HEK293 (cell line): ENCODE measurements around the gene BEND7.

ENCODE experiments used
- CTCF ChIA-PET: fragments of 350-600 bp; formaldehyde crosslinking; extraction: SDS; loops from one replicate; lab custom pipeline; 2021; ENCODE audit warnings: antibody characterized with exemption; lab: Yijun Ruan, JAX
- POLR2A ChIA-PET: fragments of 300-600 bp; formaldehyde crosslinking; extraction: SDS; loops from one replicate; lab custom pipeline; 2020; ENCODE audit warnings: antibody characterized with exemption, inconsistent platforms; lab: Yijun Ruan, JAX
- H3K27ac ChIP-seq: fragments of 200-500 bp; sonication (Bioruptor generic); 2 replicates; pipeline ENCODE4 v1.5.1; 2014; ENCODE audit warnings: low read depth, low read length, control low read depth, inconsistent platforms; ENCODE audit errors: extremely low read depth
- H3K36me3 ChIP-seq, 2 experiments: fragments of 200-500 bp in 1 of 2; sonication (Bioruptor generic) in 1 of 2; 1 replicate in 1 of 2; 2 replicates in 1 of 2; pipeline ENCODE4 v1.5.1; 2014 to 2017; ENCODE audit warnings: inconsistent platforms in 2 of 2, low read length in 2 of 2; ENCODE audit not compliant: control insufficient read depth in 2 of 2, insufficient read depth in 1 of 2
- H3K4me1 ChIP-seq: fragments of 200-500 bp; sonication (Bioruptor generic); 2 replicates; pipeline ENCODE4 v1.5.1; 2014; ENCODE audit warnings: mild to moderate bottlenecking, low read length, inconsistent platforms; ENCODE audit not compliant: control insufficient read depth, insufficient read depth
- H3K4me3 ChIP-seq: 2 replicates; pipeline ENCODE4 v1.5.1; 2011; ENCODE audit warnings: low read depth, mild to moderate bottlenecking, control low read depth, low read length, moderate library complexity
- H3K9me3 ChIP-seq: fragments of 200-500 bp; sonication (Bioruptor generic); 2 replicates; pipeline ENCODE4 v1.5.1; 2014; ENCODE audit warnings: low read depth, low read length, inconsistent platforms; ENCODE audit not compliant: control insufficient read depth, insufficient read depth
- BCL11A ChIP-seq: fragments of 450-650 bp; formaldehyde crosslinking; IDR thresholded peaks from 2 replicates; pipeline ENCODE4 v1.5.1; 2016; ENCODE audit warnings: low read depth, missing biosample characterization, missing genetic modification characterization
- MEIS1 ChIP-seq: sonication (generic); formaldehyde crosslinking; IDR thresholded peaks from 2 replicates; pipeline ENCODE4 v1.8.1; 2022; ENCODE audit warnings: missing genetic modification reagents, mild to moderate bottlenecking, borderline replicate concordance
- RBAK ChIP-seq: fragments of 450-650 bp; formaldehyde crosslinking; IDR thresholded peaks from 2 replicates; pipeline ENCODE4 v1.5.1; 2016; ENCODE audit warnings: missing biosample characterization, missing genetic modification characterization
- SP3 ChIP-seq: fragments of 450-650 bp; formaldehyde crosslinking; IDR thresholded peaks from 2 replicates; pipeline ENCODE4 v1.5.1; 2016; ENCODE audit warnings: missing biosample characterization, missing genetic modification characterization
- ZFHX2 ChIP-seq: fragments of 450-650 bp; formaldehyde crosslinking; conservative IDR thresholded peaks from 2 replicates; pipeline ENCODE4 v1.5.1; 2016; ENCODE audit warnings: missing biosample characterization, missing genetic modification characterization
- ZNF169 ChIP-seq: fragments of 450-650 bp; formaldehyde crosslinking; IDR thresholded peaks from 2 replicates; pipeline ENCODE4 v1.5.1; 2016; ENCODE audit warnings: missing biosample characterization, missing genetic modification characterization
- ZNF239 ChIP-seq: fragments of 450-650 bp; formaldehyde crosslinking; IDR thresholded peaks from 2 replicates; pipeline ENCODE4 v1.5.1; 2016; ENCODE audit warnings: missing biosample characterization, missing genetic modification characterization
- ZNF335 ChIP-seq: fragments of 450-650 bp; formaldehyde crosslinking; conservative IDR thresholded peaks from 2 replicates; pipeline ENCODE4 v1.5.1; 2016; ENCODE audit warnings: missing biosample characterization, missing genetic modification characterization
- ZNF341 ChIP-seq: fragments of 450-650 bp; formaldehyde crosslinking; IDR thresholded peaks from 2 replicates; pipeline ENCODE4; 2016; ENCODE audit warnings: low read depth, missing biosample characterization, missing genetic modification characterization
- ZNF37A ChIP-seq: fragments of 450-650 bp; IDR thresholded peaks from 2 replicates; pipeline ENCODE4 v1.5.1; 2018; ENCODE audit warnings: missing biosample characterization, missing genetic modification characterization
- ZNF48 ChIP-seq: fragments of 450-650 bp; formaldehyde crosslinking; IDR thresholded peaks from 2 replicates; pipeline ENCODE4 v1.5.1; 2016; ENCODE audit warnings: missing biosample characterization, missing genetic modification characterization
- ZNF548 ChIP-seq: fragments of 450-650 bp; formaldehyde crosslinking; IDR thresholded peaks from 2 replicates; pipeline ENCODE4 v1.5.1; 2016; ENCODE audit warnings: missing biosample characterization, missing genetic modification characterization
- ZNF585B ChIP-seq: fragments of 450-650 bp; formaldehyde crosslinking; IDR thresholded peaks from 2 replicates; pipeline ENCODE4 v1.5.1; 2016; ENCODE audit warnings: missing biosample characterization, missing genetic modification characterization
- ZNF677 ChIP-seq: fragments of 450-650 bp; IDR thresholded peaks from 2 replicates; pipeline ENCODE4 v1.5.0; 2018; ENCODE audit warnings: missing biosample characterization, mild to moderate bottlenecking, missing genetic modification characterization, moderate library complexity
- ZSCAN16 ChIP-seq: fragments of 450-650 bp; formaldehyde crosslinking; IDR thresholded peaks from 2 replicates; pipeline ENCODE4 v1.5.1; 2016; ENCODE audit warnings: missing biosample characterization, missing genetic modification characterization
- TF ChIP-seq, protein P1 (sequence below): fragments of 450-650 bp; formaldehyde crosslinking; IDR thresholded peaks from 2 replicates; pipeline ENCODE4 v1.5.1; 2016; ENCODE audit warnings: missing biosample characterization, missing genetic modification characterization
- TF ChIP-seq, protein P2 (sequence below): fragments of 450-650 bp; formaldehyde crosslinking; IDR thresholded peaks from 2 replicates; pipeline ENCODE4 v1.5.1; 2016; ENCODE audit warnings: missing biosample characterization, missing genetic modification characterization, low read depth
- TF ChIP-seq, protein P3 (sequence below): fragments of 450-650 bp; IDR thresholded peaks from 2 replicates; pipeline ENCODE4 v1.5.1; 2018; ENCODE audit warnings: missing biosample characterization, mild to moderate bottlenecking, missing genetic modification characterization

Gene BEND7

DNA sequence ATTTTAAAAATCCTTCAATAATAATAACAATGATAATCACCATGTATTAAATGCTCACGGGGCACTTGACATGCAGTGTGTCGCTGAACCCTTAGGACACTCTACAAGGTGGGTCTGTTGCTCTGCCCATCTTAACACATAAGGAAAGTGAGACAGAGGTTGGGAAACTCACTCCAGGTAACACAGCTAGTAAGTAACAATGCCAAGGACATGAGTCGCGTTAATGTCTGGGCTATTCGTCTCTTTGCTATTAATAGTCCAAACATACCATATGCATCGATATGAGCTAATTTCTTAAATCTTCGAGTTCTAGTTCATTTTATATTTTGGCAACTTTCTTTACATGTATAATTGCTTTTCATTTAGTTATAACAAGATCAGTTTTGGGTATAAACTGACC, 79.5 kb downstream of the BEND7 start (continued):
- TF ChIP-seq, protein P1, sequence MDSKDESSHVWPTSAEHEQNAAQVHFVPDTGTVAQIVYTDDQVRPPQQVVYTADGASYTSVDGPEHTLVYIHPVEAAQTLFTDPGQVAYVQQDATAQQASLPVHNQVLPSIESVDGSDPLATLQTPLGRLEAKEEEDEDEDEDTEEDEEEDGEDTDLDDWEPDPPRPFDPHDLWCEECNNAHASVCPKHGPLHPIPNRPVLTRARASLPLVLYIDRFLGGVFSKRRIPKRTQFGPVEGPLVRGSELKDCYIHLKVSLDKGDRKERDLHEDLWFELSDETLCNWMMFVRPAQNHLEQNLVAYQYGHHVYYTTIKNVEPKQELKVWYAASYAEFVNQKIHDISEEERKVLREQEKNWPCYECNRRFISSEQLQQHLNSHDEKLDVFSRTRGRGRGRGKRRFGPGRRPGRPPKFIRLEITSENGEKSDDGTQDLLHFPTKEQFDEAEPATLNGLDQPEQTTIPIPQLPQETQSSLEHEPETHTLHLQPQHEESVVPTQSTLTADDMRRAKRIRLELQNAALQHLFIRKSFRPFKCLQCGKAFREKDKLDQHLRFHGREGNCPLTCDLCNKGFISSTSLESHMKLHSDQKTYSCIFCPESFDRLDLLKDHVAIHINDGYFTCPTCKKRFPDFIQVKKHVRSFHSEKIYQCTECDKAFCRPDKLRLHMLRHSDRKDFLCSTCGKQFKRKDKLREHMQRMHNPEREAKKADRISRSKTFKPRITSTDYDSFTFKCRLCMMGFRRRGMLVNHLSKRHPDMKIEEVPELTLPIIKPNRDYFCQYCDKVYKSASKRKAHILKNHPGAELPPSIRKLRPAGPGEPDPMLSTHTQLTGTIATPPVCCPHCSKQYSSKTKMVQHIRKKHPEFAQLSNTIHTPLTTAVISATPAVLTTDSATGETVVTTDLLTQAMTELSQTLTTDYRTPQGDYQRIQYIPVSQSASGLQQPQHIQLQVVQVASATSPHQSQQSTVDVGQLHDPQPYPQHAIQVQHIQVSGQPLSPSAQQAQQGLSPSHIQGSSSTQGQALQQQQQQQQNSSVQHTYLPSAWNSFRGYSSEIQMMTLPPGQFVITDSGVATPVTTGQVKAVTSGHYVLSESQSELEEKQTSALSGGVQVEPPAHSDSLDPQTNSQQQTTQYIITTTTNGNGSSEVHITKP (tag by site-specific recombination) = no peak
- TF ChIP-seq ZNF548 (tag by site-specific recombination) (no peak), ZNF37A (tag by site-specific recombination) (no peak), ZNF169 (tag by site-specific recombination) (no peak)

DNA sequence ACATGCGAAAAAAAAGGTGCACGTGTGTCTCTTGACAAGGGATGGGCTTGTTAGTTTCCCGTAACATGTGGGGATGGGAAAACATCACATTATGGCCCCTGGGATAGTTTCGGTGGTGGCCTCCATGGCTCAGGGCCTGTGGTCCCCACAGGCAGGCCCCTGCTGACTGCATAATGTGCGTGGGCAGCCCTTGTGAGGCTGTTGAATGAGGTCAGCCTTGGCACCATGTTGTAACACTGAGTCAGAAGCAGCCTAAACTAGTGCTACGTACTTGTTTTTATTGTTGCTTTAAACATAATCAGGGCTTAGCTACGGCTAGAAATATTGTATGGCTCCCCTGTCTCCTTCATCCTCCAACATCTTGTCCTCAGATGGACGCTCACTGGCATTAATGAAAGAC, 80.6 kb downstream of the BEND7 start:
- Histone ChIP-seq H3K27ac (no peak overlapping the region), H3K9me3 (no peaks in the 10 kb centered on the region), H3K4me1 (no peaks in the 10 kb centered on the region), H3K4me3 (no peak overlapping the region), H3K36me3 (peaks cover 5 to 27% of the 10 kb centered on the region in 2 experiments)
- POLR2A ChIA-PET = no interaction called here
- TF ChIP-seq, protein P2, sequence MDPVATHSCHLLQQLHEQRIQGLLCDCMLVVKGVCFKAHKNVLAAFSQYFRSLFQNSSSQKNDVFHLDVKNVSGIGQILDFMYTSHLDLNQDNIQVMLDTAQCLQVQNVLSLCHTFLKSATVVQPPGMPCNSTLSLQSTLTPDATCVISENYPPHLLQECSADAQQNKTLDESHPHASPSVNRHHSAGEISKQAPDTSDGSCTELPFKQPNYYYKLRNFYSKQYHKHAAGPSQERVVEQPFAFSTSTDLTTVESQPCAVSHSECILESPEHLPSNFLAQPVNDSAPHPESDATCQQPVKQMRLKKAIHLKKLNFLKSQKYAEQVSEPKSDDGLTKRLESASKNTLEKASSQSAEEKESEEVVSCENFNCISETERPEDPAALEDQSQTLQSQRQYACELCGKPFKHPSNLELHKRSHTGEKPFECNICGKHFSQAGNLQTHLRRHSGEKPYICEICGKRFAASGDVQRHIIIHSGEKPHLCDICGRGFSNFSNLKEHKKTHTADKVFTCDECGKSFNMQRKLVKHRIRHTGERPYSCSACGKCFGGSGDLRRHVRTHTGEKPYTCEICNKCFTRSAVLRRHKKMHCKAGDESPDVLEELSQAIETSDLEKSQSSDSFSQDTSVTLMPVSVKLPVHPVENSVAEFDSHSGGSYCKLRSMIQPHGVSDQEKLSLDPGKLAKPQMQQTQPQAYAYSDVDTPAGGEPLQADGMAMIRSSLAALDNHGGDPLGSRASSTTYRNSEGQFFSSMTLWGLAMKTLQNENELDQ (tag by site-specific recombination) = no peak
- TF ChIP-seq SP3 (tag by site-specific recombination) = no peak
- TF ChIP-seq ZNF335 = no peak
- no peak for TF ChIP-seq ZSCAN16 (tag by site-specific recombination)
- no peak for TF ChIP-seq MEIS1 (CRISPR knock-in tag)
- TF ChIP-seq, protein P3, sequence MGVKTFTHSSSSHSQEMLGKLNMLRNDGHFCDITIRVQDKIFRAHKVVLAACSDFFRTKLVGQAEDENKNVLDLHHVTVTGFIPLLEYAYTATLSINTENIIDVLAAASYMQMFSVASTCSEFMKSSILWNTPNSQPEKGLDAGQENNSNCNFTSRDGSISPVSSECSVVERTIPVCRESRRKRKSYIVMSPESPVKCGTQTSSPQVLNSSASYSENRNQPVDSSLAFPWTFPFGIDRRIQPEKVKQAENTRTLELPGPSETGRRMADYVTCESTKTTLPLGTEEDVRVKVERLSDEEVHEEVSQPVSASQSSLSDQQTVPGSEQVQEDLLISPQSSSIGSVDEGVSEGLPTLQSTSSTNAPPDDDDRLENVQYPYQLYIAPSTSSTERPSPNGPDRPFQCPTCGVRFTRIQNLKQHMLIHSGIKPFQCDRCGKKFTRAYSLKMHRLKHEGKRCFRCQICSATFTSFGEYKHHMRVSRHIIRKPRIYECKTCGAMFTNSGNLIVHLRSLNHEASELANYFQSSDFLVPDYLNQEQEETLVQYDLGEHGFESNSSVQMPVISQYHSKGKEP (tag by site-specific recombination) = no peak
- TF ChIP-seq ZNF239 = no peak
- no peak for TF ChIP-seq ZNF585B (tag by site-specific recombination)
- no peak for TF ChIP-seq RBAK (tag by site-specific recombination)
- TF ChIP-seq ZFHX2 (tag by site-specific recombination) = no peak; the same call in 1 of the 2 replicates
- no peak for TF ChIP-seq ZNF677 (tag by site-specific recombination)
- no peak for TF ChIP-seq BCL11A (tag by site-specific recombination)
- no peak for TF ChIP-seq ZNF48 (tag by site-specific recombination)
- TF ChIP-seq ZNF341 (tag by site-specific recombination) = no peak
- CTCF ChIA-PET = no interaction called here
